HuH-7 (cell line): ENCODE measurements around the gene THRB.

Experiments used
- DNase-seq: peaks from one replicate; pipeline ENCODE4 v3.0.0; 2011; ENCODE audit warnings: low spot score

THRB gene

GRCh38 chr3:24145481-24145880 is 349.2 kb downstream of the THRB start:
- DNase-seq = no peak

DNA sequence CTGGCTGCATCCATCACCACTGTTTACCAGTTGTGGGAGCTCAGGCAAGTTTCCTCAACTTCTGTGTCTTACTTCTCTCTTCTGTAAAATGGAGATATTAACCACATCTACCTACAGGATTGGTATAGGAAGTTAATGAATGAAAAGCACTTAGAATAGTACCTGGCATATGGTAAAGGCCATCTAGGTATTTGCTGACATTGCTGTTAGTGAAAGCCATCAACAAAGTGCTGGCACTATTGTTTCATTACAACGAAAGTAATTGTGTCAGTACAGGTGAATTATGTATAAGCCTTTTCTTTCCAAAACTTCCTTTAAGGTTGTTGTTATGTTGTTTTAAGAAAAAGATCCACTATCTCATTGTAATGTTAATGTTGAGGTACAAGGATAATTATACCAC is 352.5 kb downstream of the THRB start:
- no peak for DNase-seq

DNA sequence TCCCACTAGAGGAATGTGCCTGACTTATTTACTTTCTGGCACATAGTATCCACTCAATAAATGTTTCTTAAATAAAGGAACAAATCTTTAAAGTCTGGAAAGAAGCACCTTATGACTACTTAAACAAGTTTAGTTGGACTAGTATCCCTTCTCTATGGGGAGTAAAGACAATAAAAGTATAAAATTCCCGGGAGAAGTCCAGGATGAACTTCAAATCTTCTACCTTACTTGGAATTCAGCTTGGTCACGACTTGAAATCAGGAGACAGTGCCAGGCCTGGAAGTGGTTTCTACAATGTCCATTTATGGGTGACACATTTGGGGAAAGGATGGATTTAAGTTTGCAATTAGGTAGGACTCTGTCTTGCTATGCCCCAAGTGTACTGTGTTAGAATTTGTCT is 353.1 kb downstream of the THRB start:
- no peak for DNase-seq

DNA sequence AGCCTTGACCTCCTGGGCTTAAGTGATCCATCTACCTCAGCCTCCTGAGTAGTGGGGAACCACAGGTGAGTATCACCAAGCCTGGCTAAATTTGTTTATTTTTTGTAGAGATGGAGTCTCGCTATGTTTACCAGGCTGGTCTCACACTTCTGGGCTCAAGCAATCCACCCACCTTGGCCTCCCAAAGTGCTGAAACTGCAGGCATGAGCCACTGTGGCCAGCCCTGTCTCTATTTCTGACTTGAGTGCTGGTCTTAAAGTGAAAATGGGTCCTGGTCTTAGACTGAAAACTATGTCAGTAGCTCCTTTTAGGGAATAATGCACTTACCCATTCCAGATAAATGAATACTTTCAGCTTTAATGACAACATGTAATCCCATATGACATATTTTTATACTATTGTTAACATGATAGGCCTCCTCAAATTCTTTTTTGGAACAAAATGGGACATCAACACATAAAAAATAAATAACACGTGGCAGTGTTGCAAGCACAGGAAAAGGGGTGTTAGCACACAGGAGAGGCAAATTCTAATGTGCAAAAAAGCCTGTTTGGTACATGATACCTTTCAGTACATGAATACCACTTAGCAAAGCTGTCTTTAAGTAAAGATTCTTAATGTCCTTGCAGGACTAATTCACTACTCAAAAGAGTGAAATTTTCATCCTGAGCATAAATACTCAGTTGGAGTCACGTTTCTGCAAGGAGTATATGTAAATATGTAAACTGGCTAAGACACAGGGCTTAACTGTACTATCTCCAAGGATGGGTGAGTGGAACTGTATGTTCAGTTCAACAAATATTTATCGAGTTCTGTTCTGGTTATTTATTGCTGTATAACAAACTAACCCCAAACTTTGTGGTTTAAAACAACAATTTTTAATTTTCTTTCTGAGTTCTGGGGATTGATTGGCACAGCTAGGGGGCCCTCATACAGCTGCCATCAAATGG is 354.9 kb downstream of the THRB start:
- no peak for DNase-seq

- DNase-seq = no peak
These were observed 355.8 kb downstream of the THRB start for GRCh38 chr3:24138876-24139256.

- DNase-seq = no peak
These were observed 356.4 kb downstream of the THRB start for GRCh38 chr3:24137958-24138875.

DNA sequence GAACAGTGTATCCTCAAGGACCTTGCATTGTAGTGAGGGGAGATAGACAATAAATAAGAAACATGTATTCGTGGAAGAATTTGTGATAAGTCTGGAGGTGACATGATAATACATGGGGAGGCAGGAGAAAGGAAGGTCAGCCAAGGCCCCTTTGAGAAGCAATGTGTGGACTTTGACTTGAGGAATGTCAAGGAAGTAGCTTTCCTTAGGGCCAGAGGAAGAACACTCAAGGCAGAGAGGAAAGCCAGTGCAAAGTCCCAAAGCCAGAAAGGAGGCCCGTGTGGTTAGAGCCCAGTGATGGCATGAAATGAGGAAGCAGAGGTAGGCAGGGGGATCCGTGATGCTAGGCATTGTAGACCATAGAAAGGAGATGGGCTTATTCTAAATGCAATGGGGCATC is 357.3 kb downstream of the THRB start:
- no peak for DNase-seq

DNA sequence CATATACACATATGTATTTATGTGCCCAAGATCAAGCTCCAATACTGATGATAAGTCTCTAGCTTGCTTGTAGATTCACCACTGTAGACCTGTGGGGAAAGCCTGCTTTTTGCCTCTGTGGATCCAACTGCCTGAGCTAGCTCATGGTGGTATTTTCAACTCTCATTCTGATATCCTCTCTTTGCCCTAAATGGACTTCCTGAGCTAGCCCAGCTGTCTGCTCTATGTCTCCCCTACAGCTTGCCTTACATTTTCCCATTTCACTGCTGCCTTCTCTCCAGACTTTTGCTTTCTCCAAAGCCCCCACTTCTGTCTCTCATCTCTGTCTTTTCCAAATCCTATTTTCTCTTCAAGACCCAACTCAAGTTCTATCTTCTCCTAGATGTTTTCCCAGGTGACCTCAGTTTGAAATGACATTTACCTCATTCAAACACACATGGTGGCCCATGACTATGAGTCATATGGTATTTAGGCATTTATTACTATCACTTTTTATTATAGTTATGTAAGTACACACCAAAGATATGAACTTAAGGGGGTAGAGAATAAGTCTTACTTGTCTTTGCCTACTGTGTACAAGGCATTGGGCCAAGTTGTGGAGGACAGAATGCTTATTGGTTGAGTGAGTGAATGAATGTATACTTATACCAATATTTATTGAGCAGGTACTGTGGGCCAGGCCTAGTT is 357.9 kb downstream of the THRB start:
- no peak for DNase-seq

GRCh38 chr3:24135280-24135679 is 359.4 kb downstream of the THRB start:
- DNase-seq = no peak

GRCh38 chr3:24133942-24134341 is 360.7 kb downstream of the THRB start:
- no peak for DNase-seq

- no peak for DNase-seq
These were observed 361.2 kb downstream of the THRB start for GRCh38 chr3:24133436-24133835.

DNA sequence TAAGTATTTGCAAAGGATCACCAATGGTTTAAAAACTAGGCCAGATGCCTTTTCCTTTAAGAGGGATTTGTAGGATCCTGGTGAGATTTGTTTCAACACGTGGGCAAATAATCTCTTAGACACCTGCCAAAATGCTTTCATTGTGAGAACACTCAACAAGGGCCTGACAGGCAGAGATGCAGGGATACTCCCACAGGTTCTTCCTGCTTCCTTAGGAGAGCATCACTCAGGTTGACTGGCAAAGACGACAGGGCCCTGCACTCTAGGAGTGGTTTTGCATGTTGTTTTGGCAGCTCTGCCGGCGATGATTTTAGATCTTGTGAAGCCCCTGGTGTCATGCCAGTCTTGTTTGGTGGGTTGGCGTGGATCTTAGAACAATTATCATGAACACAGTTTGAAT is 365.1 kb downstream of the THRB start:
- no peak for DNase-seq

DNA sequence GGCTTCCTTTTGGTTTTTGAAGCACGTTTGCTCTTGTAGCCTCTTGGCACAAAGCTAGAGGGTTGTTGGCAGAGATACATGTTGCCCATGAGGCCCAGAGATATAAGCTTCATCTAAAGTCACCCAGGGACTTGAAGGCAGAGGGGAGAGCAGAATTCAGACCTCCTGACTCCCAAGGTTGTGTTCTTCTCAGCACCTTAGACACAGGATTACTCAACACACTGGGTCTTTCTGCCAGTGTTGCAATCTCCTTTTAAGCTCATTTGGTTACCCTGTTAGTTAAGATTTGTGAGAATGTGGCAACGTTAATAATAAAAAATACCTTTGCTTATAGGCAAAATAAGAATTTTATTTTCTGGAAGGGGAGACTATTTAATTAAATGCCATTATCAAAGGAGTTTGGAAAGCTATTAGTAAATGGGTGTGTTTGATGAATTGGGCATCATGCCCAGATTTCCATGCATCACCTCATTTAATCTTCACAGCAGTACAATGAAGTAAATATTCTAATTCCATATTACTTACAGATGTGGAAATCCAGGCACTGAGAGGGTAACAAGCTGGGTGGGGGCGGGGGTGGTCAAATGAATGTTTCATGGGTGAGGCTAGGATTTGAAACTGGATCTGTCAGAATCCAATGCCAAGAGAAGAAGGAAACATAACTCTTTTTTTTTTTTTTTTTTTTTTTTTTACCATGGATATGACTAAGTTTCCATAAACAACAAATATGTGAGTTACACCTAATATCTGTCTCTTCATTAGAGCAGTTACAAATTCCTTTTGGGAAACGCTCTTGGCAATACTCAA is 366.2 kb downstream of the THRB start:
- DNase-seq = no peak

DNA sequence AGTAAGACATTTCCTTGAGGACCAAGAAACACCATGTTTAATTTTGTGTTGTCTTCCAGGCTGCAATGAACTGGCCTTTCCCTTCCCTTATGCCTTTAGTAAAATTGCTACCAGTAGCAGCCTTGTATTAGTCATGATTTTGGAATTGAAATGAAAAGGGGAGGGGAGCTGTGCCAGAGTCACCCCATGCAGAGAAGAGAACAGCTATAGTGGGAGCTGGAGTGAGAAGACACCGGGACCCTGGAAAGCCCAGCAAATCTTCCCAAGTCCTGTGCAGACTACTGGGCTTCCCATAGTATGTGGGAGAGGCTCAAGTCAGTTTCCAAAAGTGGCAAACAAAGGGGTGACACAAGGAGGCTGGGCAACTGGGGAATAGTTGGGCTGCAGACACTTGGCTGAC is 371.1 kb downstream of the THRB start:
- DNase-seq = no peak

- DNase-seq = no peak
These were observed 374.2 kb downstream of the THRB start for GRCh38 chr3:24120434-24120833.

DNA sequence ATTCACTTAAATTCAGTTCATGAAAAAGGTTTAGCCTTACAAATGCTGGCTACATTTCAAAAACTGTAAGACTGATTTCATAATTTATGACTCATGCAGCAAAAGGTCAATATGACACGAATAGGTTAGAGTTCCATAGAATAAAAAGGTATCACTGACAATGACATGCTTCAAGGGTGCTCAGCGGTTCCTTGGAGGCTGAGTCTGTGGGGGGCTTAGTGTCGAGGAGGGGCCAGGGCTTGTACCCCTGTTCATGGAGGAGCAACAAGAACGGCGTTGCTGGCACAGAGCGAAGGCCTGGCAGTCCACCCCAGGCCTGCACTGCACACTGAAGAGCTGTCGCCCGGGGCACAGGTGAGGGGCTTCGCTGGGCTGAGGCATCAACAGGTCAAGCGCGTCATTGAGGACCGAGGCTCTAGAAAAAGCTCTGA is 375.3 kb downstream of the THRB start:
- no peak for DNase-seq

- DNase-seq = no peak
These were observed 377.1 kb downstream of the THRB start for GRCh38 chr3:24117508-24117907.

- DNase-seq = no peak
These were observed 382.9 kb downstream of the THRB start for GRCh38 chr3:24111711-24112110.

- no peak for DNase-seq
These were observed 384.6 kb downstream of the THRB start for GRCh38 chr3:24110051-24110450.

- DNase-seq = no peak
These were observed 392.9 kb downstream of the THRB start for GRCh38 chr3:24101676-24102168.

DNA sequence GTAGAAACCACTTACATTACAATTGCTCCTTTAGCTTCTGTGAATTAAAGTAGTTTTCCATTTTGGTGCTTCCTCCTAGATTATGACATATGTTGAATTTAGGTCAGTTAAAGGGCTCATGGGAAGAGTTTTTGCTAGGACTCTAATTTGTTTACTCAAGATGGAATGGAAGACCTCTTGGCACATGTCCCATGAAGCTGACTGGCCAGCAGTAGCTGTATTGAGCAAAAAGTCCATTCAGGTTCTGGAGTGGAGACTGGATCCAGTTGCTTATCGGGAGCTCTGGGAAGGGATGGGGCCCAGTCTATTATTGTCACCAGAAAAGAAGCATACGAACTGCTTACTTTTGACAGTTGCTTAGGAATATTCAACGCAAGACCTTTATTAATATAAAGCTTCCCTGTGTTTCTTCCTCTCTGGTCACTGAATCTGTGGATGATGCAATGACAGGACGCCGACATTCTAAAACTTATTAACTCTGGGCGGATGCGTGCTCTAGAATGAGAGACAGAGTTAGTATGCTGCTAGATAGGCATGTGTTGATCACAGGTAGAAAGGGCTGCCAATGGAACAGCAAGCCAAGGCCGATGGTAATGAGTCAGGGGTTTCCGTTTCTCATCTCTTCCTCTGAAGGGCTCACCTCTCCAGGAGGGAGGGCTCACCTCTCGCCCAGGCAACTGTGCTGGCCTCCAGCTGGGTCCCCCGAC is 393.8 kb downstream of the THRB start:
- DNase-seq = peak; percentile 53
